Measurements from ENCODE around the gene SKAP1. TPM values are rescaled to one million over a fixed set of nuclear protein-coding genes. Genes with fewer than 3 reads are reported as not detected.

Gene SKAP1
- polyA plus RNA-seq, 3 donors: 9.0 to 9.9 (median 9.6) TPM

GRCh38 chr17:48107137-48108055 is 322.6 kb downstream of the SKAP1 start, which contains the start of gene SNX11:
TSS of gene SNX11 (plus strand) at chr17:48107766. CDS start at chr17:48112044, 4,278 bp downstream.
- DNase-seq: peak; percentile 89

GRCh38 chr17:48106802-48107136 is 323.2 kb downstream of the SKAP1 start:
- DNase-seq: no peak

- no peak for DNase-seq
Measured at GRCh38 chr17:48104440-48104839, 325.6 kb downstream of the SKAP1 start.

- no peak for DNase-seq
Measured at GRCh38 chr17:48102798-48103715, 327.0 kb downstream of the SKAP1 start.

DNA sequence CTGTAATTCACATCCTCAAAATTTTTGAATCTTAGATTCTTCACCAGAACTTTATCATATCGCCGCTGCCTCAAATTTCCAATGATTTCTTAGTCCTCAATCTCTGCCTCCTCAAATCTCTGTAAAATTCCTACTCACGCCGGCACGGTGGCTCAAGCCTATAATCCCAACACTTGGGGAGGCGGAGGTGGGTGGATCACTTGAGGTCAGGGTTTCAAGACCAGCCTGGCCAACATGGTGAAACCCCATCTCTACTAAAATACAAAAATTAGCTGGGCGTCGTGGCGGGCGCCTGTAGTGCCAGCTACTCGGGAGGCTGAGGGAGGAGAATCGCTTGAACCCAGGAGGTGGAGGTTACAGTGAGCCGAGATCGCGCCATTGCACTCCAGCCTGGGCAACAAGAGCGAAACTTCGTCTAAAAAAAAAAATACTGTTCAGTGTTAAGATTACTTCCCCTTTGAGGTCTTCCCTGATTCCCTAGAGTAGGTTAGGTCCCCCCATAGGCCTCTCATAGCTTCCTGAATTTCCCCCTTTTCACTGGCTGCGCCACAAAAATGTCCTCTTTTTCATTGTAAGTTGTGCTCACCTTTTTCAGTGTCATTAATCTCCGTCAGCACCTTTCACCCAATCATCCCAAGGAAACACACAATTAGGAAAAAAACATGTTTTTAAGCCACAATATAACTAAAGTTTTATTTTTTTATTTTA is 327.8 kb downstream of the SKAP1 start:
- DNase-seq: no peak

DNA sequence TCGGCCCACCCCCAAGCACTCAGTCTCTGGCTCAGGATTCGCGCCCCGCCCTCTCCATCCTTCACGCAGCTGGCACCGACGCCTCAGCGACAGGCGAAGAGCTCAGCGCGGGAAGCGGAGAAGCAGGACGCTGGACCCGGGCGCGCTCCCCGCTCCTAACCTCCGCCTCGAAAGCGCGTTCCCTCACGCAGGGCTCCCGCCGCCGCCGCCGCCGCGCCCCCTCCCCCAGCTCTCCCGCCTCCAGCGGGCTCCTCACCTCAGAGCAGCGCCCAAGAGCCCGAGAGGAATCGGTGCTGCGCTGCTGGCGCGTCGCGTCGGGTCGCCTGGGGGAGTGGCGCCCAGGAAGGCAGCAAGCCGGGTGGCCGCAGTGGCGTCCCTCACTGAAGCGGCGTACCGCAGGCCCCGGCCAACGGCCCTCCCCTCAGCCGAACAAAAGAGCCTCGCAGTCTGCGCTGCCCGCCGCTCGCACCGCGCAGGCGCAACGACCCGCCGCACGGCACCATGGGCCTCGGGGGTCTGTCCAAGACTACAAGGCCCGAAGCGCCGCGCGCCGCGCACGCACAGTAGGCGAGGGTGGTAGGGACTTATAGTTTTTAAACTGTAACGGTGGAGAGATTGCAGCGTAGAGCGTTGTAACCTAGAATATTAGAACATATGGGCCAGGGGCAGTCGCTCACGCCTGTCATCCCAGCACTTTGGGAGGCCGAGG is 328.8 kb downstream of the SKAP1 start, which contains the start of gene CBX1:
Gene CBX1, minus strand, starts transcription at position 467 of the 709 bp plus-strand sequence. CDS start 24,474 bp downstream, outside the sequence.
- DNase-seq: peak; percentile 96

DNA sequence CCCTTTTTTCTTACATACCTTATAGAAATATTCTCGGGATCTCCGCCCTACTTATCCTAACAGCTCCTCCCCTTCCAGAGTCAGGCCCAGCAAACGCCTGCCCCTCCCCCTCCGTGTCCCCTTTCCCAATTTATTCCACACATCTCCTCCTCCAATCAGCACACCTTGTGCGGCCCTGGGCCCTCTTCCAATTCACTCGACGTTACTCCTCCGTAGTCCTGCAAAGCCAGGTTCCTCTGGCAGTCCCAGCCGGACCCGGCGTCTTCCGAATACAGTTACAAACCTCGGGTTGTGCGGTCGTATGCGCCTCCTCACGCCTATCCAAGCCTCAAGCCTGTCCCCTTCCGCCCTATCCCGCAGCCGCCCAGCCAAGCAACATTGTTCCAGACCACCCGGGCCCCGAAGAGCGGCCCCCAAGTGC is 329.4 kb downstream of the SKAP1 start:
- peak; percentile 72 for DNase-seq

GRCh38 chr17:48100160-48100559 is 329.9 kb downstream of the SKAP1 start:
- DNase-seq: no peak

GRCh38 chr17:48095611-48096010 is 334.4 kb downstream of the SKAP1 start:
- DNase-seq: no peak

- DNase-seq: no peak
Measured at GRCh38 chr17:48093341-48094045, 336.5 kb downstream of the SKAP1 start.

DNA sequence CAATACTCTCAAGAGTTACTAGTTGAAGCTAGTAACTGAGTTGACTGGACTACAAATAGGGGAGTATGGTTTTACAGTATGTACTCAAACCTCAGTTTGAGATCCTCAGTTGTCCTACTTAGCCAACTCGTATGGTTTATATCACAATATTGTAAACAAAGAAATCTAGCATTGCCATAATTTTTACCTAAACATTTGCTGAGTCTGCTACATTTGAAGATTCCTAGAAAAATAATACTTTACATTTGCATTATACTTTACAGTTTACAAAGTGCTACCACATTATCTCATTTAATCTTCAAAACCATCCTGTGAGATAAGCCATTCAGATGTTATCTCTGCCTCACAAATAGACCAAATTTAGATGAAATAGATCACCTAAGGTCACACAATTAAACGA is 345.1 kb downstream of the SKAP1 start:
- no peak for DNase-seq

Other genes with a start within 250 kb of the SKAP1 start
- 1 to 10 TPM in 1 of 3 donors, under 1 TPM in 2; 0.16 to 1.0 (median 0.83) TPM for gene HOXB1, start 100.8 kb upstream of the SKAP1 start, polyA plus RNA-seq (ENCODE audit: insufficient read length in 3 of 3)
- 10 to 100 TPM; 50.6 to 61.2 (median 58.4) TPM for gene HOXB2, start 114.9 kb upstream of the SKAP1 start, polyA plus RNA-seq (ENCODE audit: insufficient read length in 3 of 3)
- gene HOXB4, start 148.1 kb upstream of the SKAP1 start, polyA plus RNA-seq (ENCODE audit: insufficient read length in 3 of 3): 10 to 100 TPM; 12.7 to 22.9 (median 21.9) TPM
- 100 to 1,000 TPM; 135 to 254 (median 222) TPM for gene HOXB3, start 160.0 kb upstream of the SKAP1 start, polyA plus RNA-seq (ENCODE audit: insufficient read length in 3 of 3)
- 10 to 100 TPM; 36.1 to 48.2 (median 47.4) TPM for gene HOXB5, start 163.6 kb upstream of the SKAP1 start, polyA plus RNA-seq (ENCODE audit: insufficient read length in 3 of 3)
- 100 to 1,000 TPM; 113 to 154 (median 147) TPM for gene HOXB6, start 174.8 kb upstream of the SKAP1 start, polyA plus RNA-seq (ENCODE audit: insufficient read length in 3 of 3)
- 10 to 100 TPM; 53.4 to 59.9 (median 55.3) TPM for gene HOXB7, start 180.8 kb upstream of the SKAP1 start, polyA plus RNA-seq (ENCODE audit: insufficient read length in 3 of 3)
- 10 to 100 TPM; 57.9 to 64.7 (median 59.7) TPM for gene HOXB8, start 185.1 kb upstream of the SKAP1 start, polyA plus RNA-seq (ENCODE audit: insufficient read length in 3 of 3)
- 10 to 100 TPM; 68.2 to 73.4 (median 69.0) TPM for gene HOXB9, start 196.1 kb upstream of the SKAP1 start, polyA plus RNA-seq (ENCODE audit: insufficient read length in 3 of 3)

Measured in renal pelvis (tissue), 4 donors.